ENCODE data around the gene NFIA.

The NFIA gene

DNA sequence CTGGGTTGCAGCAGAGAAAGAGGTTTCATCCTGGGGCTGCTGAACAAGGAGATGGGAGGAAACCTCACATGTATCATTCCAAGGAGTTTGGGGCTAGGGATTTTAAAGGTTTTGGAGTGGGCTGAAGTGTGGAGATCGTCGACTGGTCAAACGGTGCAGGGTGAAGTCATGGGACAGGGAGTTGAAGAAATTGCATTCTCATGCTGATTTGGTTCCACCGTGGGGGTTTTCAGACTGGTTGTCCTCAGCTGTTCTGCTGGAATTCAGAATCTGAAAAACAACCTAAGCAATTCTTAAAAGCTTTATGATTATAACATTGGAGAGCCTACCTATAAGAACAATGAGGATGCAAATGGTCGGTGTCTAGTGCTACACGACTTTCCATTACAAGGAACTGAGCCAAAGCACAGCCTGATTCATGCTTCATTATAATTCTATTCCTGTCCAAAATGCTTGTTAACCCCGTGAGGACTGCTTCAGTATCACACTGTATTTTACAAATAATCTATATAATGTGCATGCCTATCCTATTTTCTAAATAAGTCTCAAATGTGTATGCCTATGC lies 399.9 kb downstream of the NFIA start:
- no peak for DNase-seq (ENCODE audit: low spot score)
- TF ChIP-seq, protein P1, sequence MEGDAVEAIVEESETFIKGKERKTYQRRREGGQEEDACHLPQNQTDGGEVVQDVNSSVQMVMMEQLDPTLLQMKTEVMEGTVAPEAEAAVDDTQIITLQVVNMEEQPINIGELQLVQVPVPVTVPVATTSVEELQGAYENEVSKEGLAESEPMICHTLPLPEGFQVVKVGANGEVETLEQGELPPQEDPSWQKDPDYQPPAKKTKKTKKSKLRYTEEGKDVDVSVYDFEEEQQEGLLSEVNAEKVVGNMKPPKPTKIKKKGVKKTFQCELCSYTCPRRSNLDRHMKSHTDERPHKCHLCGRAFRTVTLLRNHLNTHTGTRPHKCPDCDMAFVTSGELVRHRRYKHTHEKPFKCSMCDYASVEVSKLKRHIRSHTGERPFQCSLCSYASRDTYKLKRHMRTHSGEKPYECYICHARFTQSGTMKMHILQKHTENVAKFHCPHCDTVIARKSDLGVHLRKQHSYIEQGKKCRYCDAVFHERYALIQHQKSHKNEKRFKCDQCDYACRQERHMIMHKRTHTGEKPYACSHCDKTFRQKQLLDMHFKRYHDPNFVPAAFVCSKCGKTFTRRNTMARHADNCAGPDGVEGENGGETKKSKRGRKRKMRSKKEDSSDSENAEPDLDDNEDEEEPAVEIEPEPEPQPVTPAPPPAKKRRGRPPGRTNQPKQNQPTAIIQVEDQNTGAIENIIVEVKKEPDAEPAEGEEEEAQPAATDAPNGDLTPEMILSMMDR (IDR thresholded peaks at IDR 0.05): no peak
- no peak overlapping the region for H3K27ac ChIP-seq
- no peak overlapping the region for H3K4me3 ChIP-seq

DNA sequence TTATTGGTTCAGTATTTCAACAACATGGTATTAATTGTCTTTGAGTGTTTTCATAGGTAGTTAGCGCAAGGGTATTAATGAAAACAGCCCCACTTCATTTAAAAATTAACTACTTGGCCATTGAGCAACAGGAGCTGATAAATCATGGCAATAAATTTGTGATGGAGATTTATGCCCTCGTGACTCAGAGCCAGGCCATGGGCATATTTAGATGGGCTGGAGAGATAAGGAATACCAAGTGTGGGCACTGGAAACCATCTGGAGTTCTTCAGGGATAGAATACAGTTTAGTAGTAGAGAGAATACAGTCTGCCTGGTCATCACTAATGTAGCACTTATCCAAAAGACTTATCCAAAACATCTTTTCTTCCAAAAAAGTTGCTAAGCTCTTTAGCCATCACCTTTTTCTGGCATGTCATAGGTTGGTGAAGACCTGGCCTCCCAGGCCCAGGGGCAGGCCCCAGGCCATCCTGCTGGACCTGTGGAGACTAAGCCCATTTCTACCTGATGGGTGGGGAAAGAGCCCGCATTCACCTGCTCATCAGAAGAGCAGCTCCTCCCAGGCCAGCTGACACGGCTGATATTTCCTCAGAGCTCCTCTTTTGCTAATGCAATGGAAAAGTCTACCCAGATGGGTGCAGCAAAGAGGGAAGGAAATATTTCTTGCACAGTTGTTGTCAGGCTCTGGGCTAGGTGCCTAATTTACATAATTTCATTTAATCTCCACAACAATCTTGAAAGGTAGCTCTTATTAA lies 404.6 kb downstream of the NFIA start:
- no peak overlapping the region for H3K27ac ChIP-seq
- H3K4me3 ChIP-seq: no peak overlapping the region
- DNase-seq (ENCODE audit: low spot score): no peak
- TF ChIP-seq, protein P1 (IDR thresholded peaks at IDR 0.05): no peak

DNA sequence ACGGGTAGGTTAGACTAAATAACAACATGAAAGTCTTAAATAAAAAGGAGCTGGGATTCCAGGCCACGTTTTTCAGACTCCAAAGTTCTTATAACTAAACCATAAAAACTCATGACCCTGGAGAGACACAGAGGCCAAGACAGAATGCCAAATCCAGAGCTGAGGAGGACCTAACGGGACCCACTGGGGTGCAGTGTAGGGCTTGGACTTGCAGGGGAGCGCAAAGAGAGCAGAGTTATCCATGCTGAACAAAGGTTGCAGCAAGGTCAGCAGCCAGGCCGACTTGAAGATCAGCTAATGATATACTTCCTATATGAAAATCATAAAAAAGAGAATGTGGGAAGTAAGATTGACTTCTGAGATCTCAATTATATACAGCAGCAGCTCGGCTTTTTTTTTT lies 405.4 kb downstream of the NFIA start:
- no peak overlapping the region for H3K27ac ChIP-seq
- no peak for DNase-seq (ENCODE audit: low spot score)
- TF ChIP-seq, protein P1 (IDR thresholded peaks at IDR 0.05): no peak
- no peak overlapping the region for H3K4me3 ChIP-seq

DNA sequence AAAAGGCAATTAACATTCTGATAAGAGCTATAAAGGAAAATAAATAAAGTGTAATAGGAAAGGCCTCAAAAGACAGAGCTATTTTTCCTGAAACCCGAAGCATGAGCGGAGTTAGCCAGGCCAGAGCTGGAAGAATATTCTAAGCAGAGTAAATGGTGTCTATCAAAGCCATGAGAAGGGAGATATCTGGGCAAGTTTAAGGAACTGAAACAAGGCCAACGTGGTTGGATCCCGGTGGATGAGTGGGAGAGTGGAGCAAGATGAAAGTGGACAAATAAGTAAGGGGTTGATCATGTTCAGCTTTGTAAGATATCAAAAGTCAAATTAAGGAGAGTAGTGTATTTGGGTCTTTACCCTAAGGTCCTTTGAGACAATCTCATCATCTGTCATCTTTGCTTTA lies 408.6 kb downstream of the NFIA start:
- no peak for DNase-seq (ENCODE audit: low spot score)
- Histone ChIP-seq H3K4me3 (no peak overlapping the region), H3K27ac (peak overlapping the region in 1 of 2 donors; percentile 75)
- TF ChIP-seq, protein P1 (IDR thresholded peaks at IDR 0.05): no peak

DNA sequence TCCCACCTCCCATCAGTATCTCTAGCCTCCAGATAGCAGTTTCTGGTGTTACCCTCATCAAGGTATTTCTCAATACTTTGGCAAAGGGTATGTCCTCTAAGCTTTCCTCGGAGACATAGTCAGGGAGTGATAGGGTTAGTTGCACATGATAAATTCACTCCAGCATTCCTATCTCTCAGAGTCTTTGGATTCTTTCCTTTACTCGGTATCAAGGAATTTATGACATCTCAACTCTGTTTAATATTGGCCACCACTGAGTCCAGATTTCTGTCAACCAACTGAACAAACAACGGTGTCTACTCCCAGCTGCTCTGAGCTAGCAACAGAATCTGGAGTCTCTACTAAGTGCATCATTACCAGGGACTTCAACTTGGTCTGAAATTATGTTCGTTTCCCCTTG lies 409.1 kb downstream of the NFIA start:
- no peak overlapping the region for H3K4me3 ChIP-seq
- DNase-seq (ENCODE audit: low spot score): no peak
- peak overlapping the region in 1 of 2 donors; percentile 75 for H3K27ac ChIP-seq
- TF ChIP-seq, protein P1 (IDR thresholded peaks at IDR 0.05): no peak

DNA sequence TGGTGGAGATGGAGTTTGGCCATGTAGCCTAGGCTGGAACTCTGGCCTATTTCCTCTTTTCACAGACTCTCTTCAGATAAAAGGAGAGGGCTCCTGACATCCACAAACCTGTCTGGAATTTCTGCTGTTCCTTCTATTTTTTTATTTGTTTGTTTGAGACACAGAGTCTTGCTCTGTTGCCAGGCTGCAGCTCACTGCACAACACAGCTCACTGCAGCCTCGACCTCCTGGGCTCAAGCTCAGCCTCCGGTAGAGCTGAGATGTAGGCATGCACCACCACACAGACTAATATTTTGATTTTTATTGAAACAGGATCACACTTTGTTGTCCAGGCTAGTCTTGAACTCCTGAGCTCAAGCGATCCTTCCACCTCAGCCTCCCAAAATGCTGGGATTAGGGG lies 411.6 kb downstream of the NFIA start:
- TF ChIP-seq, protein P1 (IDR thresholded peaks at IDR 0.05): no peak

DNA sequence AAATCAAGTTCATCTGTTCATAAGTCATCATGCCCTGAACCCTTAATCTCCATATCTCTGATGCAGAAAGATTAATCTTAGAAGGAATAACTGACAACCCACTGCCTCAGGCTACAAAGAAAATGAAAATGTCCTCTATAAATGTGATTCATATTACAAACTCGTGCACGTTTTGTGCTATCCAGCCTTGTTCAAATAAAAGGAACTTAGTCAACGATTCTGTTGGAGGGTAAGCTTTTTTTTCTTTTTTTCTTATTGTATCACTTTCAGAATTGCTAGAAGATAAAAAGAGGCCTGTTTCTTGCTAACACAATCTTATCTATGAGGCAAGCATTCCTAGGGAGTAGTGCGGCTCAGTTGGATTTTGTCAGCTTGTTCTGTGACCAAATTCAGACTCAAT lies 414.1 kb downstream of the NFIA start:
- Histone ChIP-seq H3K27ac (no peak overlapping the region), H3K4me3 (no peak overlapping the region)
- no peak for DNase-seq (ENCODE audit: low spot score)
- TF ChIP-seq, protein P1 (IDR thresholded peaks at IDR 0.05): no peak

More for the DNA sequence above, 411.6 kb downstream of the NFIA start:
- Histone ChIP-seq H3K4me3 (no peak overlapping the region), H3K27ac (no peak overlapping the region)
- DNase-seq (ENCODE audit: low spot score): no peak

Data from coronary artery (tissue), 2 donors.